ENCODE measurements around the gene LTB4R. TPM values are rescaled to one million over a fixed set of nuclear protein-coding genes. Genes with fewer than 3 reads are reported as not detected.

Gene LTB4R
- total and polyA plus RNA-seq, 2 donors (not counting 1 experiment from before 2014, with no cell fraction given): 0.62 to 0.66 TPM

GRCh38 chr14:24271134-24271833 lies 40.0 kb upstream of the LTB4R start, which contains the start of gene RABGGTA:
Gene RABGGTA, minus strand, starts transcription at chr14:24271597. Its CDS starts 482 bp downstream, at chr14:24271115.
- Histone ChIP-seq H3K4me2 (ENCODE audit: extremely low read depth, insufficient read depth, low read length) (peak within 1 kb of the TSS; percentile 89), H3K79me2 (ENCODE audit: control insufficient read depth, insufficient read depth, low read length) (no peaks in the 10 kb centered on the region), H3K9me3 (ENCODE audit: control insufficient read depth, insufficient read depth, low read depth, low read length) (no peaks in the 10 kb centered on the region), H3K27ac (ENCODE audit: insufficient read depth, low read length) (peak within 1 kb of the TSS; percentile 99), H3K9ac (ENCODE audit: insufficient read depth, low read length) (peak within 1 kb of the TSS; percentile 99), H2AFZ (ENCODE audit: low read length) (peak within 1 kb of the TSS; percentile 89), H3K36me3 (ENCODE audit: control insufficient read depth, insufficient read depth, low read length) (peaks cover 7% of the 10 kb centered on the region), H3K27me3 (ENCODE audit: control insufficient read depth, insufficient read depth, low read length) (no peaks in the 10 kb centered on the region), H4K20me1 (ENCODE audit: control insufficient read depth, extremely low read depth, insufficient read depth, low read length) (no peaks in the 10 kb centered on the region), H3K4me1 (ENCODE audit: control insufficient read depth, extremely low read depth, insufficient read depth, low read length) (no peaks in the 10 kb centered on the region), H3K4me3 (replicated peaks in 1 of 4; ENCODE audit: control extremely low read depth in 1 of 4, insufficient read depth in 1 of 4, low read depth in 3 of 4, low read length in 4 of 4) (peak within 1 kb of the TSS; percentile 67 to 99 (median 94))
- TF ChIP-seq CTCF (conservative IDR thresholded peaks at IDR 0.05 in 1 of 2, IDR thresholded peaks at IDR 0.05 in 1 of 2; ENCODE audit: low read depth in 1 of 2, low read length in 2 of 2) (peak; percentile 60), EZH2 (IDR thresholded peaks at IDR 0.05; ENCODE audit: low read length, missing control alignments) (no peak)
- DNase-seq (ENCODE audit: low read depth in 2 of 2): peak; percentile 85 to 88

GRCh38 chr14:24271834-24272263 lies 39.5 kb upstream of the LTB4R start:
- Histone ChIP-seq H3K9me3 (ENCODE audit: control insufficient read depth, insufficient read depth, low read depth, low read length) (no peaks in the 10 kb centered on the region), H3K4me1 (ENCODE audit: control insufficient read depth, extremely low read depth, insufficient read depth, low read length) (no peaks in the 10 kb centered on the region), H3K79me2 (ENCODE audit: control insufficient read depth, insufficient read depth, low read length) (no peaks in the 10 kb centered on the region), H4K20me1 (ENCODE audit: control insufficient read depth, extremely low read depth, insufficient read depth, low read length) (no peaks in the 10 kb centered on the region), H3K9ac (ENCODE audit: insufficient read depth, low read length) (peak overlapping the region; percentile 99), H3K4me2 (ENCODE audit: extremely low read depth, insufficient read depth, low read length) (peak overlapping the region; percentile 89), H3K4me3 (replicated peaks in 1 of 4; ENCODE audit: control extremely low read depth in 1 of 4, insufficient read depth in 1 of 4, low read depth in 3 of 4, low read length in 4 of 4) (peak overlapping the region; percentile 67 to 99 (median 84)), H3K27ac (ENCODE audit: insufficient read depth, low read length) (peak overlapping the region; percentile 99), H3K36me3 (ENCODE audit: control insufficient read depth, insufficient read depth, low read length) (peaks cover 4% of the 10 kb centered on the region), H2AFZ (ENCODE audit: low read length) (peak overlapping the region; percentile 85), H3K27me3 (ENCODE audit: control insufficient read depth, insufficient read depth, low read length) (no peaks in the 10 kb centered on the region)
- TF ChIP-seq CTCF (conservative IDR thresholded peaks at IDR 0.05 in 1 of 2, IDR thresholded peaks at IDR 0.05 in 1 of 2; ENCODE audit: low read depth in 1 of 2, low read length in 2 of 2) (no peak), EZH2 (IDR thresholded peaks at IDR 0.05; ENCODE audit: low read length, missing control alignments) (no peak)
- DNase-seq (ENCODE audit: low read depth in 2 of 2): no peak

- Histone ChIP-seq H3K27ac (ENCODE audit: insufficient read depth, low read length) (no peak overlapping the region), H3K9ac (ENCODE audit: insufficient read depth, low read length) (no peak overlapping the region), H4K20me1 (ENCODE audit: control insufficient read depth, extremely low read depth, insufficient read depth, low read length) (no peaks in the 10 kb centered on the region), H3K4me1 (ENCODE audit: control insufficient read depth, extremely low read depth, insufficient read depth, low read length) (no peaks in the 10 kb centered on the region), H3K9me3 (ENCODE audit: control insufficient read depth, insufficient read depth, low read depth, low read length) (no peaks in the 10 kb centered on the region), H3K36me3 (ENCODE audit: control insufficient read depth, insufficient read depth, low read length) (peaks cover 4% of the 10 kb centered on the region), H3K4me2 (ENCODE audit: extremely low read depth, insufficient read depth, low read length) (no peak overlapping the region), H3K27me3 (ENCODE audit: control insufficient read depth, insufficient read depth, low read length) (no peaks in the 10 kb centered on the region), H2AFZ (ENCODE audit: low read length) (no peak overlapping the region), H3K4me3 (replicated peaks in 1 of 4; ENCODE audit: control extremely low read depth in 1 of 4, insufficient read depth in 1 of 4, low read depth in 3 of 4, low read length in 4 of 4) (no peak overlapping the region), H3K79me2 (ENCODE audit: control insufficient read depth, insufficient read depth, low read length) (no peaks in the 10 kb centered on the region)
- TF ChIP-seq CTCF (conservative IDR thresholded peaks at IDR 0.05 in 1 of 2, IDR thresholded peaks at IDR 0.05 in 1 of 2; ENCODE audit: low read depth in 1 of 2, low read length in 2 of 2) (no peak), EZH2 (IDR thresholded peaks at IDR 0.05; ENCODE audit: low read length, missing control alignments) (no peak)
- no peak for DNase-seq (ENCODE audit: low read depth in 2 of 2)
Measured at GRCh38 chr14:24272467-24272866, 38.8 kb upstream of the LTB4R start.

Data from fibroblast of lung (primary cell).